HepG2 (cell line): Measurements from ENCODE around the gene ASB11. TPM values are rescaled to one million over a fixed set of nuclear protein-coding genes. Genes with fewer than 3 reads are reported as not detected.

Source experiments
- BATF2 ChIP-seq: sonication (generic); formaldehyde crosslinking; IDR thresholded peaks from 2 replicates; pipeline ENCODE4 v1.8.0; 2022; ENCODE audit warnings: mild to moderate bottlenecking, missing genetic modification reagents, moderate library complexity
- CAMTA2 ChIP-seq: sonication (generic); formaldehyde crosslinking; IDR thresholded peaks from 2 replicates; pipeline ENCODE4 v1.4.0; 2020; ENCODE audit warnings: mild to moderate bottlenecking, missing genetic modification reagents, borderline replicate concordance
- EHMT2 ChIP-seq: fragments of 200-600 bp; sonication (generic); IDR thresholded peaks from 2 replicates; pipeline ENCODE4 v1.7.0; 2017; ENCODE audit warnings: antibody characterized with exemption, low read depth, low read length, borderline replicate concordance
- FOXK2 ChIP-seq: fragments of 450-650 bp; IDR thresholded peaks from 2 replicates; pipeline ENCODE4 v1.6.1; 2016
- HNF4G ChIP-seq, 2 experiments: sonication (generic) in 1 of 2; formaldehyde crosslinking in 1 of 2; IDR thresholded peaks; 2 replicates each; pipeline versions ENCODE4 v1.4.0 to v1.6.1; 2011 to 2020; ENCODE audit warnings: borderline replicate concordance in 2 of 2, low read depth in 2 of 2, mild to moderate bottlenecking in 2 of 2, low read length in 1 of 2, missing genetic modification reagents in 1 of 2, moderate library complexity in 1 of 2
- IRX3 ChIP-seq: sonication (generic); formaldehyde crosslinking; IDR thresholded peaks from 2 replicates; pipeline ENCODE4 v1.8.1; 2023; ENCODE audit warnings: mild to moderate bottlenecking, low read depth, missing genetic modification reagents, borderline replicate concordance
- KAT7 ChIP-seq: IDR thresholded peaks from 2 replicates; pipeline ENCODE4 v1.6.1; 2018; ENCODE audit warnings: borderline replicate concordance, missing compliant biosample characterization
- MTA1 ChIP-seq: sonication (generic); formaldehyde crosslinking; IDR thresholded peaks from 2 replicates; pipeline ENCODE4 v1.4.0; 2020; ENCODE audit warnings: missing genetic modification reagents, mild to moderate bottlenecking, borderline replicate concordance
- POLR2A ChIP-seq, 2 experiments: IDR thresholded peaks; 2 replicates each; pipeline ENCODE4 v1.6.1; 2011; ENCODE audit warnings: low read depth in 2 of 2, low read length in 2 of 2, mild to moderate bottlenecking in 1 of 2, moderate library complexity in 1 of 2; ENCODE audit not compliant: insufficient read depth in 1 of 2
- PRDM15 ChIP-seq: sonication (generic); formaldehyde crosslinking; IDR thresholded peaks from 2 replicates; pipeline ENCODE4 v1.4.0; 2020; ENCODE audit warnings: missing genetic modification reagents
- SP4 ChIP-seq: sonication (generic); formaldehyde crosslinking; IDR thresholded peaks from 2 replicates; pipeline ENCODE4 v1.8.1; 2023; ENCODE audit warnings: mild to moderate bottlenecking, missing genetic modification reagents
- ZBTB1 ChIP-seq: sonication (generic); formaldehyde crosslinking; IDR thresholded peaks from 2 replicates; pipeline ENCODE4 v1.4.0; 2020; ENCODE audit warnings: missing genetic modification reagents, borderline replicate concordance
- ZBTB44 ChIP-seq: sonication (generic); formaldehyde crosslinking; IDR thresholded peaks from 2 replicates; pipeline ENCODE4 v1.4.0; 2020; ENCODE audit warnings: missing genetic modification reagents
- ZNF329 ChIP-seq: sonication (generic); formaldehyde crosslinking; IDR thresholded peaks from 2 replicates; pipeline ENCODE4 v1.9.0; 2021; ENCODE audit warnings: low read depth, mild to moderate bottlenecking, missing genetic modification reagents
- ZNF335 ChIP-seq: sonication (generic); formaldehyde crosslinking; IDR thresholded peaks from 2 replicates; pipeline ENCODE4 v1.4.0; 2020; ENCODE audit warnings: missing genetic modification reagents
- ZNF343 ChIP-seq: sonication (generic); formaldehyde crosslinking; IDR thresholded peaks from 2 replicates; pipeline ENCODE4 v1.4.0; 2020; ENCODE audit warnings: mild to moderate bottlenecking, missing genetic modification reagents
- ZNF431 ChIP-seq: sonication (generic); formaldehyde crosslinking; IDR thresholded peaks from 2 replicates; pipeline ENCODE4 v1.9.0; 2022; ENCODE audit warnings: missing genetic modification reagents, low read depth, mild to moderate bottlenecking, borderline replicate concordance
- ZNF556 ChIP-seq: sonication (generic); formaldehyde crosslinking; IDR thresholded peaks from 2 replicates; pipeline ENCODE4 v1.4.0; 2020; ENCODE audit warnings: mild to moderate bottlenecking, missing genetic modification reagents, borderline replicate concordance
- ZNF562 ChIP-seq: sonication (generic); formaldehyde crosslinking; IDR thresholded peaks from 2 replicates; pipeline ENCODE4 v1.8.0; 2022; ENCODE audit warnings: missing genetic modification reagents, borderline replicate concordance
- ZNF770 ChIP-seq: sonication (generic); formaldehyde crosslinking; IDR thresholded peaks from 2 replicates; pipeline ENCODE4 v1.5.0; 2020; ENCODE audit warnings: mild to moderate bottlenecking, missing genetic modification reagents
- ZNF790 ChIP-seq: sonication (generic); formaldehyde crosslinking; IDR thresholded peaks from 2 replicates; pipeline ENCODE4 v1.8.0; 2022; ENCODE audit warnings: missing genetic modification reagents, mild to moderate bottlenecking, borderline replicate concordance
- polyA plus RNA-seq, 8 experiments: library from polyadenylated mRNA; depleted of rRNA in 3 of 8; stranded (reverse) in 7 of 8; unstranded in 1 of 8; fragments of >200 nt; fragmentation: Illumina TruSeq in 4 of 8; extraction: Trizol in 4 of 8; gene quantifications; 2 replicates each; pipeline versions ENCODE4 v1.2.1 to v1.2.3, GENCODE V29; 2011 to 2016; ENCODE audit warnings: low read depth in 4 of 8, missing spikeins in 1 of 8, mixed read lengths in 1 of 8; ENCODE audit not compliant: insufficient read depth in 1 of 8
- total RNA-seq, 5 experiments: library from RNA; depleted of rRNA; stranded (reverse); fragments of >200 nt; fragmentation: Illumina TruSeq; extraction: Trizol; gene quantifications; 2 replicates each; pipeline ENCODE4 v1.2.3, GENCODE V29; 2016; ENCODE audit warnings: low read depth in 1 of 5

ASB11 gene
- total and polyA plus RNA-seq, 2 of the 13 experiments (the other 11 are each of a cell fraction or from before 2014, with no cell fraction given) = not detected

GRCh38 chrX:15335135-15336022 is 19.9 kb upstream of the ASB11 start, which contains the start of gene PIGA (continued):
- TF ChIP-seq BATF2 (CRISPR knock-in tag) = no peak
- TF ChIP-seq ZBTB44 (CRISPR knock-in tag) = no peak
- TF ChIP-seq FOXK2 = no peak
- peak; percentile 60 for TF ChIP-seq SP4 (CRISPR knock-in tag)
- TF ChIP-seq ZNF329 (CRISPR knock-in tag) = no peak
- no peak for TF ChIP-seq IRX3
- no peak for TF ChIP-seq ZNF343 (CRISPR knock-in tag)
- TF ChIP-seq MTA1 (CRISPR knock-in tag) = peak; percentile 56; the same call in 1 of the 2 replicates
- TF ChIP-seq ZBTB1 (CRISPR knock-in tag) = no peak
- no peak for TF ChIP-seq PRDM15 (CRISPR knock-in tag)
- no peak for TF ChIP-seq KAT7 (CRISPR knock-in tag)
- no peak for TF ChIP-seq ZNF770
- TF ChIP-seq ZNF790 (CRISPR knock-in tag) = no peak
- TF ChIP-seq CAMTA2 (CRISPR knock-in tag) = no peak
- peak; percentile 74 to 85 for TF ChIP-seq POLR2A (IDR thresholded peaks at IDR 0.05; ENCODE audit: insufficient read depth in 1 of 2, low read depth in 2 of 2, low read length in 2 of 2)
- TF ChIP-seq ZNF556 (CRISPR knock-in tag) = no peak
- no peak for TF ChIP-seq ZNF335 (CRISPR knock-in tag)
- TF ChIP-seq ZNF431 (CRISPR knock-in tag) = no peak
- no peak for TF ChIP-seq ZNF562 (CRISPR knock-in tag)
- no peak for TF ChIP-seq EHMT2
- TF ChIP-seq HNF4G (IDR thresholded peaks at IDR 0.05; ENCODE audit: borderline replicate concordance, low read depth, low read length) = no peak
- TF ChIP-seq HNF4G (CRISPR knock-in tag; IDR thresholded peaks at IDR 0.05; ENCODE audit: borderline replicate concordance, low read depth) = no peak
